GM12864 (cell line): ENCODE measurements around the gene KPNA4.

Experiments
- DNase-seq: peaks from one replicate; pipeline ENCODE4 v3.0.0-alpha.2; 2011; ENCODE audit warnings: low read depth
- H3K4me3 ChIP-seq: 2 replicates; pipeline ENCODE4 v1.5.1; 2011; ENCODE audit warnings: mild to moderate bottlenecking, low read depth, low read length, control low read depth
- TF ChIP-seq, protein P1 (sequence below): IDR thresholded peaks from 2 replicates; pipeline ENCODE4 v1.5.1; 2011; ENCODE audit warnings: low read depth, mild to moderate bottlenecking, moderate library complexity, low read length, control low read depth, inconsistent platforms; ENCODE audit errors: missing control alignments

The KPNA4 gene, protein sequence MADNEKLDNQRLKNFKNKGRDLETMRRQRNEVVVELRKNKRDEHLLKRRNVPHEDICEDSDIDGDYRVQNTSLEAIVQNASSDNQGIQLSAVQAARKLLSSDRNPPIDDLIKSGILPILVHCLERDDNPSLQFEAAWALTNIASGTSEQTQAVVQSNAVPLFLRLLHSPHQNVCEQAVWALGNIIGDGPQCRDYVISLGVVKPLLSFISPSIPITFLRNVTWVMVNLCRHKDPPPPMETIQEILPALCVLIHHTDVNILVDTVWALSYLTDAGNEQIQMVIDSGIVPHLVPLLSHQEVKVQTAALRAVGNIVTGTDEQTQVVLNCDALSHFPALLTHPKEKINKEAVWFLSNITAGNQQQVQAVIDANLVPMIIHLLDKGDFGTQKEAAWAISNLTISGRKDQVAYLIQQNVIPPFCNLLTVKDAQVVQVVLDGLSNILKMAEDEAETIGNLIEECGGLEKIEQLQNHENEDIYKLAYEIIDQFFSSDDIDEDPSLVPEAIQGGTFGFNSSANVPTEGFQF

GRCh38 chr3:160565442-160566403, at the start of gene KPNA4:
KPNA4 (minus strand) TSS chr3:160565571; CDS start chr3:160565282, 289 bp downstream.
- TF ChIP-seq, protein P1, sequence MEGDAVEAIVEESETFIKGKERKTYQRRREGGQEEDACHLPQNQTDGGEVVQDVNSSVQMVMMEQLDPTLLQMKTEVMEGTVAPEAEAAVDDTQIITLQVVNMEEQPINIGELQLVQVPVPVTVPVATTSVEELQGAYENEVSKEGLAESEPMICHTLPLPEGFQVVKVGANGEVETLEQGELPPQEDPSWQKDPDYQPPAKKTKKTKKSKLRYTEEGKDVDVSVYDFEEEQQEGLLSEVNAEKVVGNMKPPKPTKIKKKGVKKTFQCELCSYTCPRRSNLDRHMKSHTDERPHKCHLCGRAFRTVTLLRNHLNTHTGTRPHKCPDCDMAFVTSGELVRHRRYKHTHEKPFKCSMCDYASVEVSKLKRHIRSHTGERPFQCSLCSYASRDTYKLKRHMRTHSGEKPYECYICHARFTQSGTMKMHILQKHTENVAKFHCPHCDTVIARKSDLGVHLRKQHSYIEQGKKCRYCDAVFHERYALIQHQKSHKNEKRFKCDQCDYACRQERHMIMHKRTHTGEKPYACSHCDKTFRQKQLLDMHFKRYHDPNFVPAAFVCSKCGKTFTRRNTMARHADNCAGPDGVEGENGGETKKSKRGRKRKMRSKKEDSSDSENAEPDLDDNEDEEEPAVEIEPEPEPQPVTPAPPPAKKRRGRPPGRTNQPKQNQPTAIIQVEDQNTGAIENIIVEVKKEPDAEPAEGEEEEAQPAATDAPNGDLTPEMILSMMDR = no peak
- H3K4me3 ChIP-seq = peak within 1 kb of the TSS; percentile 88
- DNase-seq = peak; percentile 89

- TF ChIP-seq, protein P1 = no peak
- no peak for DNase-seq
- H3K4me3 ChIP-seq = no peak overlapping the region
Observed at GRCh38 chr3:160613661-160614060, 48.3 kb upstream of the KPNA4 start.

DNA sequence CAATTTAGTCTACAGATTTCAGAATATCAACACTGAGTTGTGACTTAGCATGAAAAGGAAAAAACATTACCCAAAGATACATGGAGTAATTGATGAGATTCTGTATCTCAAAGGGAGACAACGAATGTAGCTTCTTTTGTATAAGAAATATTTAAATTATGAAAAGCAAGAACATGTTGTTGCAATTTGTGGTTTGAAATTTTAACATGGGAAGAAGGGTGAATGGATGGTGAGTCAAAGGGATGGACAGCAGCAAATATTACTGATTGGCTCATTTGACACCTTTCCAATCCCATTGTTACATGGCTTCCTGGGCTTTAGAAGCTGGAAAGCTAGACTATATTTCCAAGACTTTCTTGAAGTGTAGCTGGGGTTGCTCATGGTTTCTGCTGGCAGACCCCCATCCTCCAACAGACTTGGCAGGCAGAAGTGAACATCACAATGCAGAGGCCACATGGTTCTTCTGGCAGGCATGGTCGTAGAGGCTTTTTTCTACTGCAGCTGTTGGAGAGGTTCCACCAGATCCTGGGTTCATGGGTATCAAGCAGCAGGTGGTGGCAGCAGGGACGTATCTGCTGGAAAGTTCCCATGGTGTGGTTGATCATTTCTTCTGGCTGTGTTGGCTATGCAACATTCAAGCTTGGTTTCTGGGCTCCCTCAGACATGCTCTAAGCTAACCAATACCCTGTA, 47.2 kb upstream of the KPNA4 start:
- DNase-seq = no peak
- TF ChIP-seq, protein P1 = no peak
- no peak overlapping the region for H3K4me3 ChIP-seq

DNA sequence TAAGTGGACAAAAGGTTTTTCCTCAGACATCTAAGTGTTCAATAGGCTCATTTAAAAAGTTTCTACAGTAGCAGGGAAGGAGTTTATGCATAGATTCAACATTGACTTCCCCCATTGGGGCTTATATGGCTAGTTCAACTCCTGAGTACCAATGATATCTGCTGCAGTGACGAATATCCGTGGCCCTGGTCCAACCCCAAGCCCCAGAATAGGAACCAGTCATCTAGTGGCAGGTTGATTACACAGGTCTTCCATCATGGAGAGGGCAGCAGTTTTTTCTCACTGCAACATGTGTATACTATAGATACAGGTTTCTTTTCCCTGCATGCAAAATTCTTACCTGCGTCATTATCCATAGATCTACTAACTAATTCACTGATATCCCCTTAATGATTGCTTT, 45.8 kb upstream of the KPNA4 start:
- TF ChIP-seq, protein P1 = no peak
- no peak overlapping the region for H3K4me3 ChIP-seq
- DNase-seq = no peak

- TF ChIP-seq, protein P1 = no peak
- no peak overlapping the region for H3K4me3 ChIP-seq
- DNase-seq = no peak
Observed at GRCh38 chr3:160608870-160609269, 43.5 kb upstream of the KPNA4 start.

- H3K4me3 ChIP-seq = no peak overlapping the region
- TF ChIP-seq, protein P1 = no peak
- no peak for DNase-seq
Observed at GRCh38 chr3:160607826-160608225, 42.5 kb upstream of the KPNA4 start.
